Fibroblast of villous mesenchyme (primary cell): ENCODE data around the gene SMIM15. TPM values are rescaled to one million over a fixed set of nuclear protein-coding genes. Genes with fewer than 3 reads are reported as not detected.

Experiments
- DNase-seq: peaks from one replicate; pipeline ENCODE4 v3.0.0-alpha.2; 2010; ENCODE audit warnings: low read depth
- H3K4me3 ChIP-seq: 2 replicates; pipeline ENCODE4 v1.5.1; 2011; ENCODE audit warnings: low read depth, mild to moderate bottlenecking, low read length
- CTCF ChIP-seq: IDR thresholded peaks from 2 replicates; pipeline ENCODE4 v1.5.1; 2012; ENCODE audit warnings: low read depth, mild to moderate bottlenecking, low read length; ENCODE audit not compliant: insufficient read depth
- total RNA-seq: library from RNA; depleted of rRNA; stranded (reverse); fragments of >200 nt; gene quantifications from 2 replicates; pipeline ENCODE4 v1.2.3, GENCODE V29; 2012

The SMIM15 gene
- total RNA-seq, 1 donor, result 39.3 TPM

- H3K4me3 ChIP-seq, result no peak overlapping the region
- no peak for TF ChIP-seq CTCF
- DNase-seq, result no peak
Measured at GRCh38 chr5:61186634-61187033, 24.4 kb upstream of the SMIM15 start.

- peak; percentile 47 for DNase-seq
- no peak for TF ChIP-seq CTCF
Measured at GRCh38 chr5:61184708-61185107, 22.4 kb upstream of the SMIM15 start.

GRCh38 chr5:61183538-61183937, 21.3 kb upstream of the SMIM15 start:
- no peak overlapping the region for H3K4me3 ChIP-seq
- DNase-seq, result no peak
- no peak for TF ChIP-seq CTCF

More at GRCh38 chr5:61184708-61185107, 22.4 kb upstream of the SMIM15 start:
- H3K4me3 ChIP-seq, result no peak overlapping the region

- DNase-seq, result no peak
- no peak overlapping the region for H3K4me3 ChIP-seq
- no peak for TF ChIP-seq CTCF
Measured at GRCh38 chr5:61182449-61182848, 20.2 kb upstream of the SMIM15 start.

- H3K4me3 ChIP-seq, result peak overlapping the region; percentile 26
- TF ChIP-seq CTCF, result no peak
- DNase-seq, result peak; percentile 39
Measured at GRCh38 chr5:61180886-61181285, 18.6 kb upstream of the SMIM15 start.

GRCh38 chr5:61178702-61179101, 16.4 kb upstream of the SMIM15 start:
- H3K4me3 ChIP-seq, result no peak overlapping the region
- no peak for DNase-seq
- no peak for TF ChIP-seq CTCF

- TF ChIP-seq CTCF, result no peak
- no peak for DNase-seq
Measured at GRCh38 chr5:61177716-61178115, 15.4 kb upstream of the SMIM15 start.

More at GRCh38 chr5:61177716-61178115, 15.4 kb upstream of the SMIM15 start:
- no peak overlapping the region for H3K4me3 ChIP-seq
